Ascending aorta (tissue), 2 donors: Measurements from ENCODE around the gene PPID. TPM values are rescaled to one million over a fixed set of nuclear protein-coding genes. Genes with fewer than 3 reads are reported as not detected.

Experiments used
- DNase-seq, 2 donors: peaks; one replicate each; pipeline ENCODE4 v3.0.0-alpha.2; 2019; ENCODE audit warnings: low spot score in 2 of 2
- H3K27ac ChIP-seq, 2 donors: fragments of 200-600 bp; sonication (generic); one replicate each; pipeline ENCODE4 v1.5.1; 2016 to 2017; ENCODE audit warnings: mild to moderate bottlenecking in 1 of 2
- H3K27me3 ChIP-seq: fragments of 200-600 bp; sonication (generic); one replicate; pipeline ENCODE4 v1.5.1; 2017
- H3K36me3 ChIP-seq, 2 donors: fragments of 200-600 bp; sonication (generic); one replicate each; pipeline ENCODE4 v1.5.1; 2016
- H3K4me1 ChIP-seq, 2 donors: fragments of 200-600 bp; sonication (generic); one replicate each; pipeline ENCODE4 v1.5.1; 2016 to 2017; ENCODE audit warnings: mild to moderate bottlenecking in 1 of 2
- H3K4me3 ChIP-seq, 2 donors: fragments of 200-600 bp; sonication (generic); one replicate each; pipeline ENCODE4 v1.5.1; 2016 to 2017; ENCODE audit warnings: mild to moderate bottlenecking in 1 of 2
- H3K9me3 ChIP-seq, 2 donors: fragments of 200-600 bp; sonication (generic); one replicate each; pipeline ENCODE4 v1.5.1; 2016
- intact Hi-C: fragments of 100-400 bp; cut with DNase I; formaldehyde crosslinking; loops from one replicate; pipeline ENCODE4 v1.15.1; 2023
- total RNA-seq: library from RNA; depleted of rRNA; stranded (reverse); fragments of >200 nt; gene quantifications from one replicate; pipeline ENCODE4 v1.1.0, GENCODE V29; 2016
- TF ChIP-seq, protein P1 (sequence below), 3 experiments: fragments of 200-600 bp in 2 of 3; fragments of 450-650 bp in 1 of 3; sonication (generic) in 2 of 3; IDR thresholded peaks; one replicate each; pipeline ENCODE4 v1.5.1; 2016 to 2019; ENCODE audit warnings: antibody characterized with exemption in 3 of 3, mild to moderate bottlenecking in 1 of 3, moderate library complexity in 1 of 3

PPID gene
- 20.8 TPM for total RNA-seq

DNA sequence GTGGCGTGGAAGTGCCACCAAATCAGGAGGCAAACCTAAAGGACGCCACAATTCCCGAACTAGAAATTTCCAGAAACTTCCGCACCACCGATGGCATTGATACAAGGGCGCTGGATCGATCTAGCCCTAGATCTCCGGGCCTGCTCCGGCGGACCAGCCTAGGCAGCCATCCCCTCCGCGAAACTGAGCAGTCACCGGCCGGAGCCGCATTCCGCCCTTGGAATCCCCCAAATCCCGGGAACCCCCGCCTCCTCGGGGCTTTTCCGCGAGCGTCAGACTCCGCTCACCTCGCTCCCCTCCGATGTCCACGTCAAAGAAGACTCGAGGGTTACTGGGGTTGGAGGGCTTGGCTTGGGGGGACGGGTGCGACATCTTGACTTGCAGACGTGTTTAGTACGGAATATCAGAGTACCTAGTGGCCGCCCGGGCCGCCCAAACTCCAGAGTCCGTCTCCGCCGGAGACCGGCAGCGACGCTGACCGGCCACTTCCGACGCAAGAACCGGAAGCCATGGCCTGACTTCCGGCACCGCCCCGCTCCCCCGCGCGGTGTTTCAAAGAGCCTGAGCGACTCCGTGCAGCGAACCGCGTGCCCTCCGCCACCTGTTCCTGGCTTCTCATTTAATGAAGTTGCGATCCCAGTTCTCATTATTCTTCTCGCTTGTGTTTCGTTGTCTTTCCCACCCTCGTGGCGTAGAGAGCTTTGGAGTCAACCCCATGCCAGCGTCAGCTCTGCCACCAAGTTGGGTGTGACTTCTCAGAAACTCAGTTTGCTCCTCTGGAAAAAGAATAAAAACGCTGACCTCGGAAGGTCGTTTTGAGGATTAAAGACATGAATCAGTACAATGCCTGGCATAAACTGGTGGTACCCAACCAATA is at the start of gene PPID:
TSS of gene PPID (minus strand) at position 480 of the 877 bp plus-strand sequence. CDS start at position 372, 108 bp downstream.
- TF ChIP-seq, protein P1, sequence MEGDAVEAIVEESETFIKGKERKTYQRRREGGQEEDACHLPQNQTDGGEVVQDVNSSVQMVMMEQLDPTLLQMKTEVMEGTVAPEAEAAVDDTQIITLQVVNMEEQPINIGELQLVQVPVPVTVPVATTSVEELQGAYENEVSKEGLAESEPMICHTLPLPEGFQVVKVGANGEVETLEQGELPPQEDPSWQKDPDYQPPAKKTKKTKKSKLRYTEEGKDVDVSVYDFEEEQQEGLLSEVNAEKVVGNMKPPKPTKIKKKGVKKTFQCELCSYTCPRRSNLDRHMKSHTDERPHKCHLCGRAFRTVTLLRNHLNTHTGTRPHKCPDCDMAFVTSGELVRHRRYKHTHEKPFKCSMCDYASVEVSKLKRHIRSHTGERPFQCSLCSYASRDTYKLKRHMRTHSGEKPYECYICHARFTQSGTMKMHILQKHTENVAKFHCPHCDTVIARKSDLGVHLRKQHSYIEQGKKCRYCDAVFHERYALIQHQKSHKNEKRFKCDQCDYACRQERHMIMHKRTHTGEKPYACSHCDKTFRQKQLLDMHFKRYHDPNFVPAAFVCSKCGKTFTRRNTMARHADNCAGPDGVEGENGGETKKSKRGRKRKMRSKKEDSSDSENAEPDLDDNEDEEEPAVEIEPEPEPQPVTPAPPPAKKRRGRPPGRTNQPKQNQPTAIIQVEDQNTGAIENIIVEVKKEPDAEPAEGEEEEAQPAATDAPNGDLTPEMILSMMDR (IDR thresholded peaks at IDR 0.05): no peak
- Histone ChIP-seq H3K9me3 (no peaks in the 10 kb centered on the region), H3K27me3 (no peaks in the 10 kb centered on the region), H3K4me3 (peak within 1 kb of the TSS; percentile 68 to 85), H3K36me3 (peaks cover 13 to 18% of the 10 kb centered on the region in 2 donors), H3K27ac (peak within 1 kb of the TSS; percentile 84 to 92), H3K4me1 (peaks cover 0 to 13% of the 10 kb centered on the region in 2 donors)
- peak; percentile 11 to 90 for DNase-seq
- intact Hi-C loops: loop anchor here (2.0 to 10.0 kb wide), 5 partner anchors 46 to 722 kb away; partner anchors contain the start of genes C4orf46, ETFDH, FNIP2 and RAPGEF2

DNA sequence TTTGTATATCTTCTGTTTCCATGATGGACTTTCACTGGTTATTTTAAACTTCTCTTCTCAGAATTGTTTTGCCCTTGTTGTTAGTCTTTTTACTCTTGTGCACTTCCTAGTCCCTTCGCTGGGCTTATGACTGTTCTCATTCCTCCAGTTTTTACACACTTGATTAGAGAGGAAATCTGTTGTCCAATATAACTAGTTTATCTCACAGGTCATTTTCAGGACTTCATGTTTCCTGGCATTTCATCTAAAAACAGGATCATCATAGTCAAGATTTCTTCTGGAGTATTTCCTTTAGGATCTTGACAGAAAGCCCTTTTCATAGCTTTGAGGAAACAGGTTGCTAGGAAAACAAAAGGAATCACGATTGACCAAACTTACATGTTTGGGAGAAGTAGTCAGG is 48.6 kb upstream of the PPID start:
- intact Hi-C loops: loop anchor here (5.0 kb wide), 1 partner anchor 81 kb away; no protein-coding TSS in a partner anchor
- peaks cover 0 to 35% of the 10 kb centered on the region in 2 donors for H3K4me1 ChIP-seq
- no peaks in the 10 kb centered on the region for H3K27me3 ChIP-seq
- H3K36me3 ChIP-seq: no peaks in the 10 kb centered on the region
- peak overlapping the region in 1 of 2 donors; percentile 99 for H3K4me3 ChIP-seq
- no peaks in the 10 kb centered on the region for H3K9me3 ChIP-seq
- H3K27ac ChIP-seq: peak overlapping the region; percentile 49 to 58
- DNase-seq: no peak
- TF ChIP-seq, protein P1 (IDR thresholded peaks at IDR 0.05): no peak

DNA sequence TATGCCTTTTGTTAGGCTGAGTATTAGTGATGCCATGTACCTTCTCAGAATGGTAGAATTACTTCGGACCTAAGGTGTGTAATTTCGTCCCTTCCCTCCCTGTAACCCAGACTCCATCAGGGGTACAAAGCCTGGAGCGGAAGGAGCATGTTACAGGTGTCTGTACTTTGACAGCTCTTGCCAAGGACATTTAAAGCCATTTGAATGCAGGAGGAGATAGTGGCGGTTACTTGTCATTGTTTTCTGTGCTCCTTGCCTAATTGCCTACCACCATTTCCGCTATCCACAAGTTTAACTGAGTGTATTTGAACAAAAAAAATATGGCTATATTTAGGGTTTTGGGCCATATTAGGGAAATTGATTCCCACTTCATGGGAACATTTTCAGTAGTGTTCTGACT is 47.5 kb upstream of the PPID start:
- TF ChIP-seq, protein P1 (IDR thresholded peaks at IDR 0.05): no peak
- Histone ChIP-seq H3K27me3 (no peaks in the 10 kb centered on the region), H3K27ac (peak overlapping the region; percentile 51 to 58), H3K9me3 (no peaks in the 10 kb centered on the region), H3K4me3 (peak overlapping the region; percentile 86 to 99), H3K4me1 (peaks cover 0 to 32% of the 10 kb centered on the region in 2 donors), H3K36me3 (no peaks in the 10 kb centered on the region)
- intact Hi-C loops: loop anchor here (5.0 kb wide), 1 partner anchor 82 kb away; no protein-coding TSS in a partner anchor
- no peak for DNase-seq

DNA sequence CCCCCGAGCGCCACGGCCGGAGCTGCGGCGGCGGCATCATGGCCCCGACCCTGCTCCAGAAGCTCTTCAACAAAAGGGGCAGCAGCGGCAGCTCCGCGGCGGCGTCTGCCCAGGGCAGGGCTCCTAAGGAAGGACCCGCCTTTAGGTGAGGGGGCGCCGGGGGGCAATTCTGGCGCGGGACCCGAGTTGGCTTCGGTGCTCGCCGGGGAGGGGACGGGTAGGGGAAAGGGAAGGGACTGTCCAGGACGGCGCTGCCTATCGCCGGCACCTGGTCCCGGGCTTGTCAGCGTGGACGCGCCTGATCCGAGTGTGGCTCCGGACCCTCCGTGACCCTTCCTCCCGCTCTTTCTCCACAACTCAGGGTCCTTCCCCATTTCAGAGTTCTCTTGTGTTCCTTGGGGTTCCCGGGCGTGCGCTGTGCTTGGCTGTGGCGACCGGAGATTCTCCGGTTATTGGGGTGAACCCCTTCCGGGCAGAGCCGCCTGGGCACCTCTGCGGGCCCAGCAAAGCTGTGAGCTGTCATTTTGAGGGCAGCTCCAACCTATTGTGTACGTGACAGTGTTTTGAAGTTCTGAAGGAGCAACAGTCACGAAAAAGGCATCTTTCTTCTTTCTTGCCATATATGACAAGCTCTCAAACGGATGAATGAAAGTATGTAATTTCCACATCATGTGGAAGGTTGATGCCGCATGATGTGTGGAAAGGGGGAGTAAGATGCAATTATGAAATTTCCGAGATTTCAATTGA is 46.2 kb upstream of the PPID start:
- no peaks in the 10 kb centered on the region for H3K36me3 ChIP-seq
- H3K27me3 ChIP-seq: no peaks in the 10 kb centered on the region
- peak overlapping the region; percentile 85 to 92 for H3K27ac ChIP-seq
- TF ChIP-seq, protein P1 (IDR thresholded peaks at IDR 0.05): no peak
- peaks cover 0 to 27% of the 10 kb centered on the region in 2 donors for H3K4me1 ChIP-seq
- H3K4me3 ChIP-seq: peak overlapping the region; percentile 86 to 99
- H3K9me3 ChIP-seq: no peaks in the 10 kb centered on the region
- DNase-seq: peak in 1 of 2 donors; percentile 66
- intact Hi-C loops: loop anchor here (2.0 kb wide), 5 partner anchors 41 to 335 kb away; partner anchors contain the start of genes ETFDH and PPID

DNA sequence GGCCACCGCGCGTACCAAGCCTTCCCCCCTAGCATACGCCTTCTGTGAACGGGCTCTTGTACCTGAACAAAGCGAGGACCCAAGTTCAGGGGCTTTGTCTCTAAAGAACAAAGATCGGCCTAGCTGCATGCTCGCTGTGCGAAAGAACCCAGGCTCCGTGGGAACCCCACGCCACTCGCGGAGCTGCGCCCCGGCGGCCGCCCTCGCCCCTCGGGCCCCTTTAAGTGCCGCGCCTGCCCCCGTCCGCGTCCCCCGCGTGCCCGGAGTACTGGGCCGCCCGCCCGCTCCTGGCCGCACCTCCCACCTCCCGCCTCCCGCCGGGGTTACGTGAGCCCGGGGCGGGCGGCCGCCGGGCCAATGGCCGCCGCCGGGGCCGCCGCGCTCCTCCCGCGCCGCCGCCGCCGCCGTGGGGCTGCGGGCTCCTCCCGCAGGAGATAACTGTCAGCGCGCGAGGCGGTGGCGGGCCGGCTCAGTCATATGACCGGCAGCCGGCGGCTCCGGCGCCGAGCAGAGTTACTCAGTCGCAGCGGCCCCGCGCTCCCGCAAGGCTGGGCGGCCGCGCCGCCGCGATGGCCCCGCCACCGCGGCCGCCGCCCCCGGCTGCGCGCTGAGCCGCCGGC is 45.5 kb upstream of the PPID start, which contains the start of gene FNIP2:
TSS of gene FNIP2 (plus strand) at position 472 of the 620 bp plus-strand sequence. CDS start 187 bp downstream, outside the sequence.
- H3K4me1 ChIP-seq: peaks cover 0 to 22% of the 10 kb centered on the region in 2 donors
- H3K4me3 ChIP-seq: peak within 1 kb of the TSS; percentile 86 to 99
- H3K9me3 ChIP-seq: no peaks in the 10 kb centered on the region
- peak within 1 kb of the TSS; percentile 85 to 92 for H3K27ac ChIP-seq
- no peaks in the 10 kb centered on the region for H3K36me3 ChIP-seq
- no peaks in the 10 kb centered on the region for H3K27me3 ChIP-seq
- intact Hi-C loops: loop anchor here (2.0 kb wide), 5 partner anchors 42 to 336 kb away; partner anchors contain the start of genes ETFDH and PPID
- TF ChIP-seq, protein P1 (IDR thresholded peaks at IDR 0.05): no peak
- peak; percentile 45 to 88 for DNase-seq
